NB4 (cell line): ENCODE data around the gene OR2V2.

ENCODE experiments used
- POLR2A ChIP-seq: IDR thresholded peaks from 2 replicates; pipeline ENCODE4 v1.6.1; 2011; ENCODE audit warnings: mild to moderate bottlenecking; ENCODE audit not compliant: insufficient read length; ENCODE audit errors: extremely low read depth
- TF ChIP-seq, protein P1 (sequence below): IDR thresholded peaks from one replicate; pipeline ENCODE4 v1.5.1; 2012; ENCODE audit warnings: low read depth, low read length

DNA sequence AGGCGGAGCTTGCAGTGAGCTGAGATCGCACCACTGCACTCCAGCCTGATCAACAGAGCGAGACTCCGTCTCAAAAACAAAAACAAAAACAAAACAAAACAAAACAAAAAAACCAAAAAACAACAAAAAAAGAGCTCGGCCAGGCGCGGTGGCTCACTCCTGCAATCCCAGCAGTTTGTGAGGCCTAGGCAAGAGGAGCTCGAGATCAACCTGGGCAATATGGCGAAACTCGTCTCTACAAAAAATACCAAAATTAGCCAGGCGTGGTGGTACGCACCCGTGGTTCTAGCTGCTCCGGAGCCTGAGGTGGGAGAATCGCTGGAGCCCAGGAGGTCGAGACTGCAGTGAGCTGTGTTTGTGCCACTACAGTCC is 37.4 kb downstream of the OR2V2 start:
- TF ChIP-seq POLR2A, result no peak
- TF ChIP-seq, protein P1, sequence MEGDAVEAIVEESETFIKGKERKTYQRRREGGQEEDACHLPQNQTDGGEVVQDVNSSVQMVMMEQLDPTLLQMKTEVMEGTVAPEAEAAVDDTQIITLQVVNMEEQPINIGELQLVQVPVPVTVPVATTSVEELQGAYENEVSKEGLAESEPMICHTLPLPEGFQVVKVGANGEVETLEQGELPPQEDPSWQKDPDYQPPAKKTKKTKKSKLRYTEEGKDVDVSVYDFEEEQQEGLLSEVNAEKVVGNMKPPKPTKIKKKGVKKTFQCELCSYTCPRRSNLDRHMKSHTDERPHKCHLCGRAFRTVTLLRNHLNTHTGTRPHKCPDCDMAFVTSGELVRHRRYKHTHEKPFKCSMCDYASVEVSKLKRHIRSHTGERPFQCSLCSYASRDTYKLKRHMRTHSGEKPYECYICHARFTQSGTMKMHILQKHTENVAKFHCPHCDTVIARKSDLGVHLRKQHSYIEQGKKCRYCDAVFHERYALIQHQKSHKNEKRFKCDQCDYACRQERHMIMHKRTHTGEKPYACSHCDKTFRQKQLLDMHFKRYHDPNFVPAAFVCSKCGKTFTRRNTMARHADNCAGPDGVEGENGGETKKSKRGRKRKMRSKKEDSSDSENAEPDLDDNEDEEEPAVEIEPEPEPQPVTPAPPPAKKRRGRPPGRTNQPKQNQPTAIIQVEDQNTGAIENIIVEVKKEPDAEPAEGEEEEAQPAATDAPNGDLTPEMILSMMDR, result no peak
